Neural progenitor cell (in vitro differentiated cells): Measurements from ENCODE around the gene REPS1. TPM values are rescaled to one million over a fixed set of nuclear protein-coding genes. Genes with fewer than 3 reads are reported as not detected.

Experiments
- DNase-seq: peaks from one replicate; pipeline ENCODE4 v3.0.0-alpha.2; 2016; ENCODE audit warnings: low spot score
- H2AFZ ChIP-seq: fragments of 200-600 bp; sonication (generic); replicated peaks from 2 replicates; pipeline ENCODE4 v1.6.1; 2016; ENCODE audit warnings: antibody characterized with exemption
- H3F3A ChIP-seq: fragments of 200-600 bp; sonication (generic); 2 replicates; pipeline ENCODE4 v1.6.1; 2016; ENCODE audit warnings: antibody characterized with exemption, low read depth
- H3K27ac ChIP-seq: fragments of 200-600 bp; sonication (generic); 2 replicates; pipeline ENCODE4 v1.5.1; 2016; ENCODE audit warnings: mild to moderate bottlenecking
- H3K27me3 ChIP-seq: fragments of 200-600 bp; sonication (generic); 2 replicates; pipeline ENCODE4 v1.6.1; 2016; ENCODE audit warnings: mild to moderate bottlenecking, moderate library complexity
- H3K36me3 ChIP-seq: fragments of 200-600 bp; sonication (generic); 2 replicates; pipeline ENCODE4 v1.5.1; 2016
- H3K4me1 ChIP-seq: fragments of 200-600 bp; sonication (generic); 2 replicates; pipeline ENCODE4 v1.6.1; 2016; ENCODE audit warnings: mixed run types
- H3K4me2 ChIP-seq: fragments of 200-600 bp; sonication (generic); 2 replicates; pipeline ENCODE4 v1.6.1; 2016
- H3K4me3 ChIP-seq: fragments of 200-600 bp; sonication (generic); 2 replicates; pipeline ENCODE4 v1.5.1; 2016
- H3K79me2 ChIP-seq: fragments of 200-600 bp; sonication (generic); 2 replicates; pipeline ENCODE4 v1.6.1; 2016; ENCODE audit warnings: low read depth
- H3K9ac ChIP-seq: fragments of 200-600 bp; sonication (generic); 2 replicates; pipeline ENCODE4 v1.6.1; 2016
- H3K9me3 ChIP-seq: fragments of 200-600 bp; sonication (generic); 2 replicates; pipeline ENCODE4 v1.5.1; 2016; ENCODE audit warnings: low read depth
- H4K20me1 ChIP-seq: fragments of 200-600 bp; sonication (generic); 2 replicates; pipeline ENCODE4 v1.6.1; 2016; ENCODE audit warnings: low read depth
- H3K27ac Mint-ChIP-seq: 3 replicates; pipeline ENCODE4 v1.8.0; 2021; ENCODE audit warnings: mixed read lengths
- H3K27me3 Mint-ChIP-seq: 2 replicates; pipeline ENCODE4 v1.8.0; 2022; ENCODE audit warnings: low read depth, mild to moderate bottlenecking, inconsistent platforms, moderate library complexity, mixed read lengths; ENCODE audit not compliant: insufficient read depth
- H3K36me3 Mint-ChIP-seq: 3 replicates; pipeline ENCODE4 v1.8.0; 2021; ENCODE audit warnings: mixed read lengths
- H3K4me1 Mint-ChIP-seq: 3 replicates; pipeline ENCODE4 v1.8.0; 2021; ENCODE audit warnings: mixed read lengths
- H3K4me3 Mint-ChIP-seq: 3 replicates; pipeline ENCODE4 v1.8.0; 2021; ENCODE audit warnings: mild to moderate bottlenecking, moderate library complexity, mixed read lengths
- H3K9me3 Mint-ChIP-seq: 3 replicates; pipeline ENCODE4 v1.8.0; 2020; ENCODE audit warnings: mixed read lengths
- EZH2 ChIP-seq: fragments of 200-600 bp; sonication (generic); IDR thresholded peaks from 2 replicates; pipeline ENCODE4 v1.6.1; 2017; ENCODE audit warnings: antibody characterized with exemption, mild to moderate bottlenecking, moderate library complexity
- EZH2phosphoT487 ChIP-seq: fragments of 200-600 bp; sonication (generic); IDR thresholded peaks from 2 replicates; pipeline ENCODE4 v1.6.1; 2017; ENCODE audit warnings: antibody characterized with exemption
- total RNA-seq: library from RNA; depleted of rRNA; stranded (reverse); fragments of >200 nt; gene quantifications from 2 replicates; pipeline ENCODE4 v1.2.3, GENCODE V29; 2015; ENCODE audit warnings: low replicate concordance
- TF ChIP-seq, protein P1 (sequence below): fragments of 200-600 bp; sonication (generic); IDR thresholded peaks from 2 replicates; pipeline ENCODE4 v1.5.1; 2017; ENCODE audit warnings: antibody characterized with exemption, mild to moderate bottlenecking

REPS1 gene
- total RNA-seq, 1 donor from 2014 or later = 97.5 TPM

DNA sequence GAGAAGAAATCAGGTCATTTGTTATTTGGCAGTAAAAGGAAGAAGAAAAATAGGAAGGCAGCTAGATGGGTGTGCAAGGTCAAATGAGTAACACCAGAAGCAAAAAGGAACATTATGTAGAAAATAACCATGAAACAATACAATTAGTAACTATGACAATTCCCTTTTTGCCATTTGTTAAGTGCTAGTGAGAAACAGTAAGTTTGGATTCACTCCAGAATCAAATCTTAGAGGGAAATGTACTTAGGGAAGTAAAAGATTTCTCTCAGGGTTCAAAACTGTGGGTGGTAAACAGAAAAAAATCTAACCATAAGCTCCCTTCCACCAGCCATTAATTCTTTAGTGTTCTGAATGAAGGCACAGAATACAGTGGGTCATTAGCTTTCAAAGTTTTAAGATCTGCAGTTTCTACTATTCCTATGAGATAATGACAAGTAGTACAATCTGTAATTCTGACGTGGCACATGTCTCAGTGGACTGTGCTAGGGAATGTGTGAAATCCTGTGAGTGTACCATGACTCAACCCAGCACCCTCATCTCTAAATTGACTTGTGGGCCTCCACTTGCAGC lies 17.1 kb downstream of the REPS1 start:
- Histone ChIP-seq H4K20me1 (peaks cover 99% of the 10 kb centered on the region), H3K27me3 (no peaks in the 10 kb centered on the region), H2AFZ (no peak overlapping the region), H3K79me2 (peaks cover 100% of the 10 kb centered on the region), H3K36me3 (no peaks in the 10 kb centered on the region), H3K27ac (peak overlapping the region; percentile 56), H3K4me3 (no peak overlapping the region), H3K9me3 (no peaks in the 10 kb centered on the region), H3K4me1 (peaks cover 86% of the 10 kb centered on the region), H3K9ac (no peak overlapping the region), H3F3A (peaks cover 24% of the 10 kb centered on the region), H3K4me2 (peak overlapping the region; percentile 60)
- peaks cover 2% of the 10 kb centered on the region for H3K36me3 Mint-ChIP-seq
- TF ChIP-seq EZH2 (no peak), EZH2phosphoT487 (no peak)
- TF ChIP-seq, protein P1, sequence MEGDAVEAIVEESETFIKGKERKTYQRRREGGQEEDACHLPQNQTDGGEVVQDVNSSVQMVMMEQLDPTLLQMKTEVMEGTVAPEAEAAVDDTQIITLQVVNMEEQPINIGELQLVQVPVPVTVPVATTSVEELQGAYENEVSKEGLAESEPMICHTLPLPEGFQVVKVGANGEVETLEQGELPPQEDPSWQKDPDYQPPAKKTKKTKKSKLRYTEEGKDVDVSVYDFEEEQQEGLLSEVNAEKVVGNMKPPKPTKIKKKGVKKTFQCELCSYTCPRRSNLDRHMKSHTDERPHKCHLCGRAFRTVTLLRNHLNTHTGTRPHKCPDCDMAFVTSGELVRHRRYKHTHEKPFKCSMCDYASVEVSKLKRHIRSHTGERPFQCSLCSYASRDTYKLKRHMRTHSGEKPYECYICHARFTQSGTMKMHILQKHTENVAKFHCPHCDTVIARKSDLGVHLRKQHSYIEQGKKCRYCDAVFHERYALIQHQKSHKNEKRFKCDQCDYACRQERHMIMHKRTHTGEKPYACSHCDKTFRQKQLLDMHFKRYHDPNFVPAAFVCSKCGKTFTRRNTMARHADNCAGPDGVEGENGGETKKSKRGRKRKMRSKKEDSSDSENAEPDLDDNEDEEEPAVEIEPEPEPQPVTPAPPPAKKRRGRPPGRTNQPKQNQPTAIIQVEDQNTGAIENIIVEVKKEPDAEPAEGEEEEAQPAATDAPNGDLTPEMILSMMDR = no peak
- peaks cover 39% of the 10 kb centered on the region for H3K4me1 Mint-ChIP-seq
- no peaks in the 10 kb centered on the region for H3K27me3 Mint-ChIP-seq
- no peak overlapping the region for H3K4me3 Mint-ChIP-seq
- no peaks in the 10 kb centered on the region for H3K9me3 Mint-ChIP-seq
- H3K27ac Mint-ChIP-seq = peak overlapping the region; percentile 64
- no peak for DNase-seq

- Histone ChIP-seq H3K27me3 (no peaks in the 10 kb centered on the region), H2AFZ (no peak overlapping the region), H3K79me2 (peaks cover 100% of the 10 kb centered on the region), H3K9me3 (no peaks in the 10 kb centered on the region), H3K36me3 (no peaks in the 10 kb centered on the region), H3K27ac (no peak overlapping the region), H3K9ac (no peak overlapping the region), H3K4me3 (no peak overlapping the region), H3K4me1 (peaks cover 80% of the 10 kb centered on the region), H4K20me1 (peaks cover 99% of the 10 kb centered on the region), H3F3A (peaks cover 24% of the 10 kb centered on the region), H3K4me2 (peak overlapping the region; percentile 60)
- no peak for DNase-seq
- TF ChIP-seq, protein P1 = no peak
- no peak for TF ChIP-seq EZH2
- no peak for TF ChIP-seq EZH2phosphoT487
- no peak overlapping the region for H3K27ac Mint-ChIP-seq
- no peak overlapping the region for H3K4me3 Mint-ChIP-seq
- H3K4me1 Mint-ChIP-seq = peaks cover 39% of the 10 kb centered on the region
- H3K27me3 Mint-ChIP-seq = no peaks in the 10 kb centered on the region
- peaks cover 2% of the 10 kb centered on the region for H3K36me3 Mint-ChIP-seq
- H3K9me3 Mint-ChIP-seq = no peaks in the 10 kb centered on the region
Observed at GRCh38 chr6:138970159-138970558, 17.9 kb downstream of the REPS1 start.

GRCh38 chr6:138966870-138967269 lies 21.2 kb downstream of the REPS1 start:
- H3K79me2 ChIP-seq = peaks cover 100% of the 10 kb centered on the region
- no peaks in the 10 kb centered on the region for H3K36me3 ChIP-seq
- TF ChIP-seq, protein P1 = no peak
- TF ChIP-seq EZH2phosphoT487 (no peak), EZH2 (no peak)
- no peaks in the 10 kb centered on the region for H3K9me3 ChIP-seq
- no peak overlapping the region for H3K27ac ChIP-seq
- H4K20me1 ChIP-seq = peaks cover 79% of the 10 kb centered on the region
- H3K36me3 Mint-ChIP-seq = peaks cover 2% of the 10 kb centered on the region
- no peaks in the 10 kb centered on the region for H3K9me3 Mint-ChIP-seq
- no peak overlapping the region for H3K4me3 Mint-ChIP-seq
- H3K4me1 Mint-ChIP-seq = peaks cover 17% of the 10 kb centered on the region
- no peak overlapping the region for H3K9ac ChIP-seq
- H3K27ac Mint-ChIP-seq = no peak overlapping the region
- no peaks in the 10 kb centered on the region for H3K27me3 ChIP-seq
- no peak for DNase-seq
- H3K4me3 ChIP-seq = no peak overlapping the region
- H2AFZ ChIP-seq = no peak overlapping the region
- no peaks in the 10 kb centered on the region for H3K27me3 Mint-ChIP-seq
- no peak overlapping the region for H3K4me2 ChIP-seq
- peaks cover 18% of the 10 kb centered on the region for H3F3A ChIP-seq
- peaks cover 49% of the 10 kb centered on the region for H3K4me1 ChIP-seq
